ENCODE measurements around the gene SSTR3.

- no peak for TF ChIP-seq POLR2A (conservative IDR thresholded peaks at IDR 0.05)
- no peak for TF ChIP-seq SREBF1 (IDR thresholded peaks at IDR 0.05; ENCODE audit: borderline replicate concordance, low read depth, low read length)
These were observed 28.1 kb upstream of the SSTR3 start for GRCh38 chr22:37240240-37240940.

Data from K562 (cell line).